ENCODE data around the gene ACER3. TPM values are rescaled to one million over a fixed set of nuclear protein-coding genes. Genes with fewer than 3 reads are reported as not detected.
"Not testable (repeated sequence)": the region's sequence is repeated elsewhere in the genome, so short reads cannot be mapped to it uniquely, and the experiment has no call there.

ACER3 gene
- total RNA-seq, 1 donor from 2014 or later = 9.7 TPM

DNA sequence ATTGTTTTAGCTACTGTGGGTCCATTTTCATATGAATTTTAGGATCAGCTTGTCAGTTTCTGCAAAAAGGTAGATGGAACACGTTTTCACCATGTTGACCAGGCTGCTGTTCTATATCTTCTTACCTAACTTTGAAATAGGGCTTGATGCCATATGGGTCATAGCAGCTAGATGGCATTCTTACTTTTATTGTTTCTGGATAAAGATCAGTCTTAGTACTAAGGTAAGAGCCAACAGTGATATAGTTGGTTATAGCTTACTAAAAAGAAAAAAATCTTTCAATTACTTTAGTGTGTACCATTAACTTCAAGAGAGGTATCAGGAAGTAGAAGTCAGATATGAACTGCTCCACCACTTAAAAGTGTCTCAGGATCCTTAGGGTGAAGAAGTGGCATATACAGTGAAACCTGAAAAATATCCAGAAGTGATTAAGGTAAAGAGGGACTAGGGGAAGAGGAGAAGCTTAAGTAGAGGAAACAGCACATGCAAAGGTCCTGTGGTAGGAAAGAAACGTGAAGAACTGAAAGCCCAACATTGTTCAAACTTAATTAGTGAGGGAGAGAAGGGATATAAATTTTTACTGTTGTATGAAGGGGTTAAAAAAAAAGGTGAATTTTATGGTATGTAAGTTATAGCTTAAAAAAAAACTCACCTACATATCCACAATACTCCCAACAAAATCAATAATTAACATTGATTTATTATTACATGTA, 113.6 kb downstream of the ACER3 start:
- no peak for DNase-seq (ENCODE audit: low spot score)
- intact Hi-C loops (cut with DNase I) = no loop called here

GRCh38 chr11:76975513-76975912, 114.8 kb downstream of the ACER3 start:
- intact Hi-C loops (cut with DNase I) = no loop called here
- no peak for DNase-seq (ENCODE audit: low spot score)

DNA sequence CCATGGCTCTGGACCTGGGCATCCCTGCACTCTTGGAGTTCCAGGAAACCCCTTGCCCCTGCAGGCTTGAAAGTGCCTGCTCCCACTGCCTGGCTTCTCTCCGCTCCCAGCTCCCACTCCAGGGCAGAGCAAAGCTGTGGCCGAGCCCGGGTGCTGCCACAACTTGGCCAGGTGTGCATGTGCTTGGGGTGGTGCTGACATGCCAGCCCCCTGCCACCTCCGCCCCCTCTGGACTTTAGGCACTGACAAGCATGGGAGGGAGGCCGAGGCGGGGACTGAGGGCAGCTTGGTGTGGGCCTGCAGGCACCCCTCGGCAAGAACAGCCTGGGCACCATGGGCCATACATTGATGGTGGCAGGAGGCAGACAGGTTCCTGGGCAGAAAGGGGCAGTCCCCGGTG, 117.1 kb downstream of the ACER3 start:
- DNase-seq (ENCODE audit: low spot score) = no peak
- intact Hi-C loops (cut with DNase I) = no loop called here

- intact Hi-C loops (cut with DNase I) = no loop called here
- no peak for DNase-seq (ENCODE audit: low spot score)
Observed at GRCh38 chr11:76978239-76978638, 117.5 kb downstream of the ACER3 start.

GRCh38 chr11:76978818-76979217, 118.1 kb downstream of the ACER3 start:
- no peak for DNase-seq (ENCODE audit: low spot score)
- intact Hi-C loops (cut with DNase I) = no loop called here

GRCh38 chr11:76980196-76980595, 119.5 kb downstream of the ACER3 start:
- intact Hi-C loops (cut with DNase I) = no loop called here
- DNase-seq (ENCODE audit: low spot score) = no peak

- intact Hi-C loops (cut with DNase I) = no loop called here
- DNase-seq (ENCODE audit: low spot score) = no peak
Observed at GRCh38 chr11:76984743-76985142, 124.0 kb downstream of the ACER3 start.

- no peak for DNase-seq (ENCODE audit: low spot score)
- intact Hi-C loops (cut with DNase I) = no loop called here
Observed at GRCh38 chr11:76987203-76987602, 126.5 kb downstream of the ACER3 start.

- DNase-seq (ENCODE audit: low spot score) = no peak
- intact Hi-C loops (cut with DNase I) = no loop called here
Observed at GRCh38 chr11:76990628-76991027, 129.9 kb downstream of the ACER3 start.

DNA sequence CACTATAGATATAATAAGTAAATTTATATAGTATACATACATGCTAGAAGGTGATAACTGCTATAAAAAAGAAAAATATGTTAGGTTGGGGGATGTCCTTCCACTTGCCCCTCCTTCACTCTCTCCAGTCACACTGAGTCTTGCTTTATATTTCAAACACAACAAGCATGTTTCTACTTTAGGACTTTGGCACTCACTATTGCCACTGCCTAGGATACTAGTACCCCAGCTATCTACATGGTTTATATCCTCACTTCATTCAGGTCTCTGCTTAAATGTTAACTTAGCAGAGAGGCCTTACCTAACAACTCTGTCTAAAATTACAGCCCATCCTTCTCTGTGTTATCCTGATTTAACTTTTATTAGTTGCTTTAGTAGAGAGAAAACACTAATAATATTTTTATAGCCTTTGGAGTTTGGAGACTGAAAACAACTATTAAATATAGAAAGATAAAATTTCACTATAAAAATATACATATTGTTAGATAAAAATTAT, 134.4 kb downstream of the ACER3 start:
- intact Hi-C loops (cut with DNase I) = no loop called here
- no peak for DNase-seq (ENCODE audit: low spot score)

GRCh38 chr11:76997512-76997911, 136.8 kb downstream of the ACER3 start:
- DNase-seq (ENCODE audit: low spot score) = no peak
- intact Hi-C loops (cut with DNase I) = no loop called here

DNA sequence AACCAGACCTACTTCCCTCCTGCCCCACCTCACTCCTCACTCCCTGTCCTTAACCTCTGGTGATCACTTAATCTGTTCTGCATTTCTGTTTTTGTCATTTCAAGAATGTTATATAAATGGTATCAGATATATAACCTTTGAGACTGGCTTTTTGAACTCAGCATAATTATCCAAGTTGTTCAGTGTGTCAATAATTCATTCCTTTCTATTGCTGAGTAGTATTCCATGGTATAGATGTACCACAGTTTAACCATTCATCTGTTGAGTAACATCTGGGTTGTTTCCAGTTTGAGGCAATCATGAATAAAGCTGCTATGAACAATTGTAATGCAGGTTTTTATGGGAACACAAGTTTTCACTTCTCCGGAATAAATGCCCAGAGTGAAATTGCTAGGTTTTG, 138.9 kb downstream of the ACER3 start:
- intact Hi-C loops (cut with DNase I) = no loop called here
- DNase-seq (ENCODE audit: low spot score) = no peak

DNA sequence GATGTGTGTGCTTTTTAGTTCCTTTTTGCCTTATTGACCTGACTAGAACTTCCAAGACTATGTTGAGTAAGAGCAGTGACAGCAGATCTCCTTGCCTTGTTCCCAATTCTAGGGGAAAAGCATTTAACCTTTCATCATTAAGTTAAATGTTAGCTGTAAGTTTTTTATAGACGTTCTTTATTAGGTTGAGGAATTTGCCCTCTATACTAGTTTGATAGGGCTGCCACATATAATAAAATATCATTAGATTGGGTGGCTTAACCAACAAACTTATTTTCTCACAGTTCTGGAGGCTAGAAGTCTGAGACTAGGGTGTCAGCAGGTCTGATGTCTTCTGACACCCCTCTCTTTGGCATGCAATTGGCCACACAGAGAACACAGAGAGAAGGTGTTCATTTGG, 140.9 kb downstream of the ACER3 start:
- intact Hi-C loops (cut with DNase I) = no loop called here
- no peak for DNase-seq (ENCODE audit: low spot score)

DNA sequence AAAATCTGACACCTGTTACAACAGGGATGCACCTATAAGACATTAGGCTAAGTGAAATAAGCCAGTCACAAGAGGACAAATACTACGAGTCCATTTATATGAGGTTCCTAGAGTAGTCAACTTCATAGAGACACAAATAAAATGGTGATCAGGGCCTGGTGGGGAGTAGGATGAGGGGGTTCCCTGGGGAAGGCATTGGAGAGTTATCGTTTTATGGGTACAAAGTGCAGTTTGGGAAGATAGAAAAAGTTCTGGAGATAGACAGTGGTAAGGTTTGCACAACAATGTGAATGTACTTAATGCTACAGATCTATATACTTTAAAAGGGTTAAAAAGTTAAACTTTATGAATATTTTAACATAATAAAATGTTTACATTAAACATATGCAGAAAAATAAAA, 142.1 kb downstream of the ACER3 start:
- intact Hi-C loops (cut with DNase I) = no loop called here
- no peak for DNase-seq (ENCODE audit: low spot score)

DNA sequence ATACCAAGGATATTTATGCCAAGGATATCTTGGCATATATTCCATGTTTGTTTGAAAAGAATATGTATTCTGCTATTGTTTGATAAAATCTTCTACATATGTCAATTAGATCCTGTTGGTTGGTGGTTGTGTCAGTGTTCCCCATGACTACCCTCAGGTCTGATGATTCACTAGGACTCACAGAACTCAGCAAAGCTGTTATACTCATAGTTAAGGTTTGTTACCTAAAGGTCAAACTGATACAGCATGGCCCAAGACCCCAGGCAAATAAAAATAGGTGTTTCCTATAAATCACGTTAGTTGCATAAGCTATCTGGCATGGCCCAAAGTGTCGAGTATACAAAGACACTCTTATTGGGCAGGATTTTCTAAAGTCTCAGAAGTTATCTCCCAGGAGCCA, 143.2 kb downstream of the ACER3 start:
- intact Hi-C loops (cut with DNase I) = no loop called here
- no peak for DNase-seq (ENCODE audit: low spot score)

- no peak for DNase-seq (ENCODE audit: low spot score)
- intact Hi-C loops (cut with DNase I) = no loop called here
Observed at GRCh38 chr11:77009533-77010160, 148.9 kb downstream of the ACER3 start.

DNA sequence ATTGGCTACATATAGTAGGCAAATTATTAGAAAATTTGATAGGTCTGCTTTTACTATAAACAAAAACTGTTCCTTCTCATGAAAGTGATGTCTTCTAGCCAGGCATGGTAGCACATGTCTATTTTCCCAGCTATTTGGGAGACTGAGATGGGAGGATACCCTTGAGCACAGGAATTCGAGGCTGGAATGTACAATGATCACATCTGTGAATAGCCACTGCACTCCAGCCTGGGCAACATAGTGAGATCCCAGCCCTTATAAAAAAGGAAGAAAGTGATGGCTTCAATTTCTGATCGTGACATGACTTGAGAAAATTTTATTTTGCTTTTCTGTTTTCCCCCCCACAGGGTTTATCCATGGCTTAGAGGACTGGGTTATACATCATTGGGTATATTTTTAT, 154.0 kb downstream of the ACER3 start:
- intact Hi-C loops (cut with DNase I) = no loop called here
- DNase-seq (ENCODE audit: low spot score) = no peak

DNA sequence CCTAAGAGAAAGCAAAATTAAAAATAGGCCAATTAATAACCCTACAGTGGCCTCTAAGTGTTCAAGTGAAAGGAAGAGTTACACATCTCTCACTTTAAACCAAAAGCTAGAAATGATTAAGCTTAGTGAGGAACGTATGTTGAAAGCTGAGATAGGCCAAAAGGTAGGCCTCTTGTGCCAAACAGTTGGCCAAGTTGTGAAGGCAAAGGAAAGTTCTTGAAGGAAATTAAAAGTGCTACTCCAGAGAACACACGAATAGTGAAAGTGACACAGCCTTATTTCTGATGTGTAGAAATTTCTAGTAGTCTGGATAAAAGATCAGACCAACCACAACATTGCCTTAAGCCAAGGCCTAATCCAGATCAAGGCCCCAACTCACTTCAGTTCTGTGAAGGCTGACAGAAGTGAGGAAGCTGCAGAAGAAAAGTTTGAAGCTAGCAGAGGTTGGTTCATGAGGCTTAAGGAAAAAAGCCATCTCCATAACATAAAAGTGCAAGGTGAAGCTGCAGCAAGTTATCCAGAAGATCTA, 157.7 kb downstream of the ACER3 start:
- DNase-seq (ENCODE audit: low spot score); intact Hi-C loops (cut with DNase I): not testable (repeated sequence)

DNA sequence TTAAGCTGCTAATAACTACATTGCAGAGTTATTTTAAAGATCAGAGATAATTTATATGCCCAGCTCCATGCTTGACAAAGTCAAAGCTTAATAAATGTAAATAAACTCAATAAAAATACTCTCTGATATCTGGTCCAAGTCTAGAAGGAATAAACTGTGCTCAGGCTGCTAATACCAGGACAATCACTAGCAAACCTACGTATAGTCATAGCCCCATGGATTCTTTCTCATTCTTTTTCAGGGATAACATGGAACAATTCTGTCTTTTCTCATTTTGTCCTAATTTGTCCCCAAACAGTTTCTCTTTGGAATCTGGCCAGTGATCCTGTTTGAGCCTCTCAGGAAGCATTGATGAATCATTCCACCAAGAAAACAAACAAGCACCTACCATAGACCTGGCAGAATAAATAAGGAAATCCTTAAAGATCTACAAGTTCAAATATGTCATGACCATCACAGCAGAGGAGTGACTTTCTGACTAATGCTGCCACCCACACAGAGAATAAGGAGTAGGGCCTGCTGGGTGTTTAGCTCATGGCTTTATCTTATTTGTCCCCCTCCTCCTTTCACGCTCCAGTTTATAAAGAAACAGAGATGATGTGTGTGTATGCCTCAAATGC, 159.4 kb downstream of the ACER3 start:
- intact Hi-C loops (cut with DNase I) = no loop called here
- DNase-seq (ENCODE audit: low spot score) = no peak

GRCh38 chr11:77020734-77021133, 160.0 kb downstream of the ACER3 start:
- no peak for DNase-seq (ENCODE audit: low spot score)
- intact Hi-C loops (cut with DNase I) = no loop called here

DNA sequence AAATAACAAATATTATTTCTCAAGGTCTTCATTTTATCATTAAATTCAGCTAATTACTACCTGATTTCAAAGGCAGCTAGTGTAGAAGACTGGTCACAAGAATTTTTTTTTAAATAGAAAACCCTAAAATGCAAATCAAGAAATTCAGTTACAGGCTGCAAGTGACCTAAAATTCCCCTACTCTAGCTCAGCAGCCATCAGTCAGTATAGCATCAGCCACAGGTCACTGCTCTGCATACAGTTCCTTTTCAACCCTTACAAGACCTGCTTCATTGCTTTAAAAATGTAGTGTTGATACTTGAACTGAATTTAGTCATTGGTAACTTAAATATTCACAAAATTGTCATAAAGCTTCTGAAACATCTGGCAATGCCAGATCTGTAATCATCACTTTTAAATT, 164.0 kb downstream of the ACER3 start:
- intact Hi-C loops (cut with DNase I) = no loop called here
- DNase-seq (ENCODE audit: low spot score) = no peak
